HG03175 (cell line): ENCODE data around the gene P2RY13.

Experiments used
- ATAC-seq: cut with Tn5 transposase; IDR thresholded peaks from one replicate; pipeline ENCODE4 v1.9.1; 2021; ENCODE audit warnings: mild to moderate bottlenecking, moderate library complexity; ENCODE audit not compliant: unreplicated experiment

Gene P2RY13

DNA sequence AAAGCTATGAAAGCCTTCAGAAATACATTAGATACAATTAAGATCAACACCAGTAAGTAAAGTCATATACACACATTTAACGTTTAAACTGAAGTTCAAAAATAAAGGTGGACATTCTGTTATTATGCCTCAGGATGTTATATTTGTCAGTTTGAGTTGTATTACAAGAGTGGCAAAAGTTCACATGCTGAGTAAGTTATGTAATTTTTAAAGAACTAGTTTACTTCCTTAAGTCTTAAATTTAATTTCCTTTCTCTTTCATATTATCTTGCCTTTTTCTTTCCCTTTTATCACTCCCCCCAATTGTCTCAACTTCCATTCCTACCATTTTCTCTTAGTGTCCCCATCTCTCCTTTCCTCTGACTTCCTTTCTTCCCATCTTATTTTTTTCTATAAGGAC lies 7.8 kb downstream of the P2RY13 start:
- no peak for ATAC-seq

DNA sequence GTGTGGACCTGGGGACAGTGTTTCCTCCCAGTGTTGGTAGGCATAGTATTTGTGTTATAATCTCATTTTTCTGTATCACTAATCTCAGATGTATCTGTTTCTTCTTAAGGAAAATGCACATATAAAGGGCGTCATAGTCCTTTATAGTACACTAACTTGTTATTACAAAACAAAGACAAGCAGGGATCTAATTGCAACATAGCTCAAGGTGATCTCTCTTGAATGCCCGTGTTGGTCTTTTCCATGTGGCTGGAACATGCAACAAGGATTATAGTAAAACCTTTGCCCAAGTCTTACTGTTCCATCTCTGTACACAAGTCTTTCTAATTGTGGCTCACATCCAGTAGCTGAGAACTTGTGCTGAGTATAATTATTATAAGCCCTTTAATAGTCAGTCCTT lies 9.2 kb downstream of the P2RY13 start:
- ATAC-seq, result no peak

DNA sequence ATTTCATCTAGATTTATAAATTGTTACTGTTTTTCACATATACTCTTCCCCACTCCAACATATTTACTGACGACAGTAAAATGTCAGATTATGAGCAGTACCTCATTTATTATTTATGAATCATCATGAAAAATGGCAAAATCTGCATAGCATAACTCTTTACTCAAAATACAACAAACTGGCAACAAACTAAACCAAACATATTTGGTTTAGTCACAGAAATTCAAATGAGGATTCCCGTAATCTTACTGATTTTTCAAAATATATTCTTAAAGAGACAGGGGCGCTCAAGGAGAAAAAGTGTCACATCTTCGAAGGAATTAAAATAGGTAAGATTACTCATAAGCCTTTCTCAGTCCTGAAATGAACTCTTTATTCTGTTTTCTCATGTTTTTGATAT lies 9.7 kb downstream of the P2RY13 start:
- ATAC-seq, result no peak

DNA sequence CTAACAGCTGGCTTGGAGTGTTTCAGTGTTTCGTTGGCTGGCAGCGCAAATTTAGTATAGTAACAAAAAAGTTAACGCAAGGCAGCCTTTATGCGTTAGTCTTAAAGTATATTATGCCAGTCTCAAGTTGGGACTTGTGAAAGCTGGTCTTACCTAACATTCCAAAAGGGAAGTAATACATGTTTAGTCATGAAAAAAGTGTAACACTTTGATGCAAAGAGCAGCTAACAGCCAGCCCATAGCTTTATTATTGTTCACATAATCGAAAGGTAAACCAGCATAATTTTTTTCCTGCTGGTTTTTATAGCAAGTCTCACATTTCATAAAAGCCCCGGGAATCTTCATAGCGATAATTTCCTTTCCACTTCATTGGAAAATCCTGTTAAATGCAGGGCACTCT lies 10.4 kb downstream of the P2RY13 start:
- ATAC-seq, result no peak

DNA sequence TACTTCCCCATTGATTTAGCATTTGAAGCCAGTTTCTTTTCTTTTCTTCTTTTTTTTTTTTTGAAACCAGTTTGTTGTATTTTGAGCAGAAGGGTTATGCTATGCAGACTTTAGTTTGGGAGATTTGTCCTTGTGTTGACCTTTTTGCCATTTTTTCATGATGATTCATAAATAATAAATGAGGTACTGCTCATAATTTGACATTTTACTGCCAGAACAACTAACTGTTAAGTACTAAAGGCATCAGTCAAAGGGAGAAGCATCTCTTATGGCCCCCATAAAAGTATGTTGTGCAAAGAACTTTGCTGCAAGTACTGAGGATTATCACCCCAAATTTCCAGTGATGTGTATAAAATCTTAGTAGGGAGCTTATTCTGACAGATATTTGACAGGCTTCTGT lies 11.0 kb downstream of the P2RY13 start:
- ATAC-seq, result no peak

DNA sequence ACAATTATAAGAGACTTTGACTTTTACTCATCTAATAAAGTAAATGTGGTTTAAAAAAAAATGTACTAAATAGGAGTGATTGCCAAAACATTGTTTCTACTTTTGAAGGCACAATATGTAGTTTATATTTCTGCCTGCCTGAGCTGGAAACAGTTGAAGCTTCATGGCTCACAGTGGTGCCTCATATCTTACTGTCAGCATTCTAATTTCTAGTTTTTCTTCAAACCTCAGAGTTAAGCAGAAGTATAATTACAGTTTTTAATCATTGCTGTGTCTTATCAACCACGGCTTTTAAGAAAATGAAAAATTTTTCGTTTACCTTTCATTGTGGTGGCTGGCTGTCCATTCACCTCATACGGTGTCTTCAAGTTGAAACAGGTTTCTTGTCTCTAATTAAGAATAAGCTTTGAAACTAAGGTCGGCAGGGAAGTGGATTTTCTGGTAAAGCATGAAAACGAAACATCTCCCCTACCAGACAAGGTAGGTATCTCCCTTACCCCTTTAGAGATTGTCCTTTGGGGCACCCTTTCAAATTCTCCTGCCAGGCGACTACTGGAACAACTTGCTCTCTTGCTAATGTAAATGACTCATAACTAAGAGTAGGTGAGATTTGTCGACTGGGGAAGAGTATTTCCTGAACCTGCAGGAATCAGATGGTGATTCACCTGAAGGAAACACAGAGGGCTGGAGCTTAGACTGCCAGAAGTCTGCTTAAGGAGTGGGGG lies 12.9 kb downstream of the P2RY13 start, which contains the start of gene GPR87:
TSS of gene GPR87 (minus strand) at position 554 of the 725 bp plus-strand sequence. CDS start 16,720 bp downstream, outside the sequence.
- no peak for ATAC-seq

DNA sequence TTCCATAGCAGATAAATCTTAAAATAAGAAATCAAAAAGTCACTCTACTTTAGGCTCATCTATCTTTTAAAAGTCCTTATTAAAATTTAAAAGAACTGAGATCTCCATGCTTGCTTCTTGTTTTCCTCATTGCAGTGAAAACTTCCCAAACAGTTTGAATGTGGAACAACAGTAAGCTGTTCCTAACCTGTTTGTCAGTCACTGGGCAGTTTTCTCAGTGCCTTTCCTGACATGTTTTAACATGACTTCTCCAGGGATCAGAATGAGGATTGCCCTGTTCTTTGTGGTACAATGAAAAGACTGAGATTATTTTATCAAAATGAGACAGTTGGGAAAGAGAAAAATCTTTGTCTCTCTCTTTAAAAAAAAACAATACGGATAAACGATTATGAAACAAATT lies 13.5 kb downstream of the P2RY13 start:
- ATAC-seq, result no peak

DNA sequence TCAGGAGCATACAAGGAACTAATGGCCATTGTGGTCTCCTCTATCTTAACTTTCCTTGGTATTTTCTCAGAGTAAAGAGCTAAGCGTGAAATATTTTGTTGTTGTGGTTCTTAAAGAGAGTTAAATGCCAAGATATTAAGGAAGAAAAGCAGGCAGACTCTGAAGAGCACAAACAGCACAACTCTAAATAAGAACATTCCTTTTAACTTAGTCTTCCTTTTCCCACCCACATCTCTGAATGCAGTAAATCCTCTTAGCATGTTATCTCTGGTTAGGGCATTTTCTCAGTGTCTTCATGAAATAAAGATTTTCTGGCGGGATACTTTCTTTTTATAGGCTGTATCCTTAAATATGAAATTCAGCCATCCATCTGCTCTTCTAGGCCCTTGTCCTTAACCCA lies 14.2 kb downstream of the P2RY13 start:
- ATAC-seq, result no peak

DNA sequence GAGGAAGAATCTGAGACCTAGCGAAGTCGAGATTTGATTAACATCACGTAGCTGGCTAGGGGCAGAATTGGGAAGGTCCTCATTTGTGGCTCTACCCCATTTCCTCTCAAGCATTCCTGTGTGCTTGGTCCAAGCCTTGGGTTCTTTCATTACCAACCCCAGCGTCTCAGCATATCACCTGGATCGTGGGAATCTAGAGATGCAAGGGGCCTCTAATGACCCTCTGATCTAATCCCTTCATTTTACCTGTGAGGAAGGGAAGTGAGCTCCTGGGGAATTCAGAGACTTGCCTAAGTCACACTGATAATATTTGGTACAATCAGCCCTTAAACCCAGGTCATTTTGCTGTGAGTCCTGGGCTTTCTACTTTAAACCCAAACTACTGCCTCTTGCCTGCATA lies 14.8 kb downstream of the P2RY13 start:
- no peak for ATAC-seq

DNA sequence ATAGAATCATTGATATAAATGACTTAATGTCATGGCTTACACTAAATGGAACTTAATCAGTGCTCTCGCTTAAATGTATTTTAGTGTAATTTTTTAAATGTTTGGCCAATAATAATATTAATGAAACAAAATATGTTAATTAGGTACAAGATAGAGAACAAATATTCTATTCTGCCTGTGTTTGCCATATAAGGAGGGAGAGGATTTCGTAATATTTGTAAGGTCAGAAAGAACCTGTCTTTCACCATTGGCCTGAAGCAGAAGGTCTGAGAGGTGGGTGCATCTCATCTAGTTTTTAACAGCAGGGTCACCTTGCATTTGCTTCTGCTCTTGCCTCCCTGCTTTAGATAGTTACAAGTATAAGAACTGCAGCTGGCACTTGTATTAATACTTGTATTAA lies 15.2 kb downstream of the P2RY13 start:
- no peak for ATAC-seq

DNA sequence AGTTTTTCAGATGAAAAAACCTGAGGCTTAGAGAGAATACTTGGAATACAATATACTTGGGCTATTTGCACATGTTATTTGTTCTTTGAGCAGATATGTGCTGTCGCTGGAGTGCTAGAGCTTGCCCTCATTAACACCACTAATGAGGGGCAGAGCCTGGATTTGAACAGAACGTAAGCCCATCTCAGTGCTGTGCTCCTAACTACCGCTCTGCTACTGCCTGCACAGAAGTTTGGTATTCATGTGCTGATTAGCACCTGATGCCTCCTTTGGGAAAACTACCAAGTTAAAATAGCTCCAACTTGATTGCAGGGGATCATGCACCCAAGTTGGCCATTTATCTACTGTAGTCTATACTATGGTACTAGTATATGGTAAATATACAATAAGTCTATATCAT lies 16.4 kb downstream of the P2RY13 start:
- no peak for ATAC-seq

DNA sequence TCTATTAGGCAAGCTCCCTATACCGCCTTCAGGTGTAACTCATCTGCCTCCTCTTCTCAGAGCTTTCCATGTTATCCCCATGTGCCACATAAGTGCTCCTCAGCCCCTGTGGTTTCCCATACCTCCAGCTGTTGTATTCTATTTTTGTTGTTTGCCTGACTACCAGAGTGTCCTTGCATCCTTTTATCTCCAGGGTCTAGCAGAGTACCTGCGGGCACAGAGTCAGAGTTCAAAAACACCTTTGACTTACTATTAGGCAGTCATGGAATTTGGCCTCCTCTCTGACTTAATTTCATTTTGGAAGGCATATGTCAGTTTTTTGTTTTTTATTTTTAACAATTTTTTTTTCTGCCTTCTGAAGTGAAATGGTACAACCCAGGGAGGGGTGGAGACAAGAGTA lies 19.8 kb downstream of the P2RY13 start:
- no peak for ATAC-seq

DNA sequence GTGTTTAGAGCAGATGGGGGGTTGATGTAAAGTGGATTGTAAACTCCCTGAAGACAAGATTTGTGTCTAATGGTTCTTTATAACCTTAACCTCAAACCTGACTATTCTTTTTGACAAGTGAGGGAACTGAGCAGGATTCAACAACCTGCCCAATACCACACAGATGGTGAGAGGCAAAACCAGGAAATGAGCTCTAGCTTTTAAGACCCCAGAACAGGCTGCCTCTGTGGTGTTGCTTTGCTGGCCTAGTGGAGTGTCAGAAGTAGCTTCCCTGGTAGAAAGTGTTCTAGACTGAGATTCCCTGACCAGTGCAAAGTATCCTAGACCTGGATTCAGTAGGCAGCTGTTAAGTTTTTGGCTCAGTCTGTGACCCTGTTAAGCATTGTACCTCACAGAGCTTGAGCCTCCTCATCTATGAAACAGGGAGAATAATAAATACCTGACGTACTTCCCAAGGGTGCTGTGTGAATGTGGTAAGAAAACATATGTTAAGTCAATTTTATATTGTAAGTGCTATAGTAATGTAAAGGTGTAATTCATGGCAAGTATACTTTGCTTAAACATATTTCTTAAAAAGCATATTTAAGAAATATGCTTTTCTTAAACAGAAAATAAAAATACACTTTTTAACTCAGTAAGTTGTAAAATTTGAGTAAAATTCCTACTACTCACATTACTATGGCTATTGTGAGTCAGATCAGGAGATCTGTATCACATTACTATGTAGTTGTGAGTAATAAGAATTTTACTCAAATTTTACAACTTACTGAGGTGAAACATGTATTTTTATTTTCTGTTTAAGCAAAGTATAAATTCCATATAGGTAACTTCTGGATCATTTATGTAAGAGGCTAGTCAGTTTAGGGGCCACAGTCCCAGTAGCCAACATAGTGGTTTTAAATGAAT lies 21.5 kb downstream of the P2RY13 start:
- ATAC-seq, result no peak

DNA sequence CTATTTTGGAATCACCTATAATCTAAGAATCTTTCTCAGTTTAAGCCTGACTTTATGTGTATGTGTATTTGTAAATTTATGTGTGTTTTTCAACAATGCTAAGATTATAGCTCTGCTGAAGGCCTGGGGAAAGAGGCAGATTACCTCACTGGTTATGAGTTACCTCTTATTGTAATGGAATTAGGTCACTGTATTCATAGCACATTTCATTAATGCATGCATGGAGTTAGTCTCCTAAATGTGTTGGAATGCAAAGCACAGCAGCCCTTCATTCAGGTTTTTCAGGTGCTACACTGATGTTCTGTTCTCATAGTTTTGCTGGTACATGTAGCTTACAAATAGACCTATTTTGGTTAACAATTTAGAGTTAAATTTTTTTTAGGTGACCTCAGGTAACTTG lies 22.2 kb downstream of the P2RY13 start:
- no peak for ATAC-seq

DNA sequence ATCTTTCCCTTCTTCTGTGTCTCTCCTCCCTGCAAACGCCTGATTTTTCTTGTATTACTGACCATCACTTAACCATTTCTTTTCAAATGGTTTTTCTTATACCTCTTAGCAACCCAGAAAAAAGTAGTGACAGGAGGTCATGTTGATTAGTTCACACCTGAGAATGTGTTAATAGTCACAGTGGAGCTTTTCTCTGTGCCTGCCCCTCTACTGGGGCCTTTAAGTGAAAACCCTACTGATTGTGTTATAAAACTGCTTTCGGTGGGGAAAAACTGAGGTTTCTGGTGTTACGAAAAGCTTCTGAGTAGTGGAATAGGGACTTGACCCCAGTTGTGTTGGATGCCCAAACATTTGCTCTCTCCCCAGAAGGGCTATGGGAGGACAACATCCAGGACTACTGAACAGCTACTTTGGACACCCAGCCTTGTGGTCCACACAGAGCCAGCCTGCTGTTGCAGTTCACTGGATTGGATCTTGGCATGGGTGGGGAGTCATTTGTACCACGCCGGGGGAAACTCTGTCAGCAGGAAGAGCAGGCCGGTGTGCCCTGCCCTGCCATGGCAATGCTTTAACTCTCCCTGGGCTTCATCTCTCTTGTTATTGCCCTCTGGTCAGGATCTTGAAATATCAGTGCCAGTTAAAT lies 23.1 kb downstream of the P2RY13 start:
- ATAC-seq, result no peak

DNA sequence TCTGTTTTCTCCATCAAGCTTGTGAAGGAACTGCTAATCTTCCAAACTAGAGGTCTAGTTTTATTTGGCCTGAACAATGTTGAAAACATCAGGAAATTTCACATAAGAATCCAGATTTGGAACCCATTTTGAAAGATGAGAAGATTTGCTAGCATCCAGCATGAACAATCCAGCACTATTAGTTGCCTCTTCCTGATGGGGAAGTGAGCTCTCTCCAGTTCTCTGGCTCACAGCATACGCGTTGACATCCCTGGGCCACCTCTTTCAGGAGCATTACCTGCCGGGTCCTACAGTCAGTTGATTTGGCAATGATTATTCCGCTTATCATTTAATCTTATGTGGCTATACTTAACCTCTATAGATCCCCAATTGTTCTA lies 23.6 kb downstream of the P2RY13 start:
- ATAC-seq, result no peak

DNA sequence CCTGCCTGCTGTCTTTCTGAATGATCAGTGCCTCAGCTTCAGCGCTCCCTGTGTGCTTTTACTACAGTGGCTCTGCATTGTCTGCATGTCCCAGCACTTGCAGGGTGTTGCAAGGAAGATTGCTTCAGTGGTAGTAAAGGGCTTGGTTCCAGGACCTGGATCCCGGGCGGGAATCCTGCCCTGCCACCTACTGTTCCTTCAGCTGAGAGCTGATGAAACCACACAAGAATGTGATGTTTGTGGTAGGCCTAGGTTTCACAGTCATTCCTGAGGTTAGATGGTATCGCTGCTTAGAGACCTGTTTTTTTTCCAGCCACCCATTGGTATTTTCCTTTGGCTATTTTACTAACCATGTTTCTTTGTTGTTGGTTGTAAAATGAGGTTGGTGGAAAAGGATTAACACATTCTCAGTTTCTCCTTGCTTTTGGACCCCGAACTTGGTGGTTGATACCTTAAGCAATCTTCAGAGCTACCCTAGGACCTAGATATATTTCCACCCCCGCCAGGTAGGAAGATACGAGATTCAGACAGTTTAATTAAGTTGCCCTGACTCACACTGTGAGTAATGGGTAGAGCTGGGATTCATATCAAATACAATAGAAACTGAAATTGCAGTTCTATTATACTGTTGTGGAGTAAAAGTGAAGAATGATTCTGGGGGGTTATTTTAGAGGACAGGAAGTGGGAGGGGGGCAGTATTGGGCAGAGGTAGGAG lies 24.1 kb downstream of the P2RY13 start:
- no peak for ATAC-seq

DNA sequence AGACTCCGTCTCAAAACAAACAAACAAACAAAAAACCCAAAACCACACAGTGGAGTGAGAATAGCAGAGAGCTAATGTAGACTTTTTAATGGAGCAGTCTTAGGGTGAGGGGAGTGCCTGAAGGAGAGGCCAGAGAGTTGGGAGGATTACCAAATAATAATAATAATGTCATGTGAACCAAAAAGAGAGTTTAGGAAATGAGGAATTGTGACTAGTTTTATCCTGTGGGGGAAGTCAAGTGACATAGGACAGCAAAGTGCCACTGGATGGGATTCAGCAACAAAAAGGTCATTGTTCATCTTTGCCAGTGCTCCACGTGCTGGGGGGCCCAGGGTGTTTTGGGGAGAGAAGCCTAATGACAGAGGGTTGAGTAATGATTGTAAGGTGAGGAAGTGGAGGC lies 25.6 kb downstream of the P2RY13 start:
- no peak for ATAC-seq

DNA sequence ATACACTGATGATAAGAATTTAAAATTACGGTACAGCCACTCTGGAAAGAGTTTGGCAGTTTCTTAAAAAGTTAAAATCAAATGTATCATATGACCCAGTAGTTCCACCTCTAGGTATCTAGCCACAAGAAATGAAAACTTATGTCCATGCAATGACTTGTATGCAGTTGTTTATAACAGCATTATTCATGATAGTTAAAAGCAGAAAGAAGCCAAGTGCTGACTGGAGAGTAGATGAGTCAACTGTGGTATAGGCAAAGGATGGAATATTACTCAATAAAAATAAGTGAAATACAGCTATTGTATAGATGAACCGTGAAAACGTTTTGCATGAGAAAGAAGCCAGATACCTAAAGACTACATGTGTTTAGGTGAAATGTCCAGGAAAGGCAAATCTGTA lies 27.6 kb downstream of the P2RY13 start:
- ATAC-seq, result no peak

DNA sequence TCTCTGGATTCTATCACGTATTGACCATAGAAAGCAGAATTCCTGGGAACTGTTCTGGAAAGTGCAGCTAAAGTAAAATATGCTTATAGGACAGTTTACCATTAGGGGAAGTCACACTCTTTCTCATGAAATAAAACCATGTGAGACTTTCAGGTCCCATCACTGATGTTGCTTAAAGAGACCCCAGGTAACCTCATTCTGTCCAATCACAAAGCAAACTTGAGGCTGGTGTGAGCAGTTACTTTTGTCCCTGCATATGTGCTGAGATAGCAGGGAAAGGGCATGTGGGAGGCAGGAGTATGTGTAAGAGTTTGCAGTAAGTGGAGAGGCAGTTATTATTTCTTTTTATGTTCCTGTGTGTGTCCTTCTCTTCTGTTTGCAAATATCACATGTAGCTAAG lies 28.8 kb downstream of the P2RY13 start:
- no peak for ATAC-seq

DNA sequence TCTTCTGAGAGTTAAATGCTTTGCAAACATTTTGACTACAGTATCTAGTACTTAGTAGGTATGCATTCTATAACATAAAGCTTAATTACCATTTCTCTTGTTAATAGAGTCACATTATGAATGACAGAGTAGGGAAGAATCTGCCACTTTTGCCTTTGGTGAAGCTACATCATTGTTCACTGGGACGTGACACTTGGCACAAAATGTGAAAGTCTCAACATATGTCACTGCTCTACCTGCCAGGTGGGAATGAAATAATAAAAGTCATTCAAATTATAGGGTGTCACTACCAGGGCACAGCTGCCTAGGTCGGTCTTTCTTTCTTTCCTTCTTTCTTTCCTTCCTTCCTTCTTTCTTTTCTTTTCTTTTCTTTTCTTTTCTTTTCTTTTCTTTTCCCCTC lies 30.3 kb downstream of the P2RY13 start:
- ATAC-seq, result no peak
